Natural killer cell (primary cell): ENCODE results near the gene CFAP61. TPM values are rescaled to one million over a fixed set of nuclear protein-coding genes. Genes with fewer than 3 reads are reported as not detected.
A peak's percentile ranks its signal among the peaks of the same experiment; 100 is the strongest.

Source experiments
- ATAC-seq, 3 donors: fragments of 150-1000 bp in 2 of 3; fragments of 200-7000 bp in 1 of 3; cut with Tn5 transposase; 1 replicate in 1 of 3; 2 replicates in 2 of 3; pipeline ENCODE4 v1.10.0; 2021; ENCODE audit warnings: mild to moderate bottlenecking in 2 of 3, moderate library complexity in 2 of 3
- DNase-seq, 2 donors: peaks; one replicate each; pipeline versions ENCODE4 v3.0.0 to v3.0.0-alpha.2; 2013 to 2021; ENCODE audit warnings: mixed read lengths in 1 of 2
- H3K27ac ChIP-seq: one replicate; pipeline ENCODE4 v1.5.1; 2013; ENCODE audit warnings: mild to moderate bottlenecking, low read length
- H3K27me3 ChIP-seq: one replicate; pipeline ENCODE4 v1.6.1; 2013; ENCODE audit warnings: low read length; ENCODE audit not compliant: control insufficient read depth, insufficient read depth
- H3K36me3 ChIP-seq: one replicate; pipeline ENCODE4 v1.6.1; 2013; ENCODE audit warnings: low read length; ENCODE audit not compliant: control insufficient read depth, insufficient read depth
- H3K4me1 ChIP-seq: one replicate; pipeline ENCODE4 v1.6.1; 2013; ENCODE audit warnings: low read length; ENCODE audit not compliant: control insufficient read depth, insufficient read depth
- H3K4me3 ChIP-seq: one replicate; pipeline ENCODE4 v1.5.1; 2013; ENCODE audit warnings: low read length
- H3K9me3 ChIP-seq: one replicate; pipeline ENCODE4 v1.6.1; 2013; ENCODE audit warnings: low read length; ENCODE audit not compliant: control insufficient read depth, insufficient read depth
- H3K27ac Mint-ChIP-seq, 2 donors: one replicate each; pipeline ENCODE4 v1.8.0; 2022; ENCODE audit warnings: mild to moderate bottlenecking in 2 of 2, mixed read lengths in 2 of 2, moderate library complexity in 1 of 2
- H3K27me3 Mint-ChIP-seq, 2 donors: one replicate each; pipeline ENCODE4 v1.8.0; 2022; ENCODE audit warnings: low read depth in 2 of 2, mixed read lengths in 2 of 2
- H3K36me3 Mint-ChIP-seq: one replicate; pipeline ENCODE4 v1.8.0; 2022; ENCODE audit warnings: mixed read lengths
- H3K4me1 Mint-ChIP-seq, 2 donors: one replicate each; pipeline ENCODE4 v1.8.0; 2022; ENCODE audit warnings: mixed read lengths in 2 of 2
- H3K4me3 Mint-ChIP-seq: one replicate; pipeline ENCODE4 v1.8.0; 2022; ENCODE audit warnings: mild to moderate bottlenecking, moderate library complexity, mixed read lengths
- H3K9me3 Mint-ChIP-seq, 2 donors: one replicate each; pipeline ENCODE4 v1.8.0; 2022; ENCODE audit warnings: mixed read lengths in 2 of 2
- WGBS: methylation state at CpG from one replicate; pipeline ENCODE4 v1.1.7; 2013; ENCODE audit warnings: missing lambda C conversion rate; ENCODE audit not compliant: insufficient coverage; 5-methylcytosine and 5-hydroxymethylcytosine counted together
- intact Hi-C: fragments of 100-400 bp; cut with micrococcal nuclease; formaldehyde crosslinking; loops from one replicate; pipeline ENCODE4 v1.14.2; 2022
- total RNA-seq, 4 donors: library from RNA; stranded (reverse); fragments of 120-200 nt in 1 of 4; gene quantifications; one replicate each; pipeline versions ENCODE4 v1.2.3 to v1.2.4, GENCODE V29; 2013 to 2022
- TF ChIP-seq, protein P1 (sequence below): fragments of 200-600 bp; IDR thresholded peaks from one replicate; pipeline ENCODE4 v1.8.0; 2022; ENCODE audit warnings: antibody characterized with exemption

CFAP61 gene
- total RNA-seq, 3 donors from 2014 or later (not counting 1 experiment from before 2014, with no cell fraction given), result 1.0 to 2.1 (median 1.3) TPM

GRCh38 chr20:20333866-20334265 is 281.5 kb downstream of the CFAP61 start:
- Histone ChIP-seq H3K27me3 (no peaks in the 10 kb centered on the region), H3K4me1 (no peaks in the 10 kb centered on the region), H3K9me3 (no peaks in the 10 kb centered on the region), H3K27ac (no peak overlapping the region), H3K4me3 (no peak overlapping the region), H3K36me3 (no peaks in the 10 kb centered on the region)
- H3K4me1 Mint-ChIP-seq, result peaks cover 0 to 9% of the 10 kb centered on the region in 2 donors
- H3K36me3 Mint-ChIP-seq, result no peaks in the 10 kb centered on the region
- ATAC-seq (no peak), DNase-seq (no peak)
- H3K27ac Mint-ChIP-seq, result no peak overlapping the region
- WGBS, result 57% methylated on average over 6 of the region's 6 CpGs
- intact Hi-C loops, result no loop called here
- TF ChIP-seq, protein P1, sequence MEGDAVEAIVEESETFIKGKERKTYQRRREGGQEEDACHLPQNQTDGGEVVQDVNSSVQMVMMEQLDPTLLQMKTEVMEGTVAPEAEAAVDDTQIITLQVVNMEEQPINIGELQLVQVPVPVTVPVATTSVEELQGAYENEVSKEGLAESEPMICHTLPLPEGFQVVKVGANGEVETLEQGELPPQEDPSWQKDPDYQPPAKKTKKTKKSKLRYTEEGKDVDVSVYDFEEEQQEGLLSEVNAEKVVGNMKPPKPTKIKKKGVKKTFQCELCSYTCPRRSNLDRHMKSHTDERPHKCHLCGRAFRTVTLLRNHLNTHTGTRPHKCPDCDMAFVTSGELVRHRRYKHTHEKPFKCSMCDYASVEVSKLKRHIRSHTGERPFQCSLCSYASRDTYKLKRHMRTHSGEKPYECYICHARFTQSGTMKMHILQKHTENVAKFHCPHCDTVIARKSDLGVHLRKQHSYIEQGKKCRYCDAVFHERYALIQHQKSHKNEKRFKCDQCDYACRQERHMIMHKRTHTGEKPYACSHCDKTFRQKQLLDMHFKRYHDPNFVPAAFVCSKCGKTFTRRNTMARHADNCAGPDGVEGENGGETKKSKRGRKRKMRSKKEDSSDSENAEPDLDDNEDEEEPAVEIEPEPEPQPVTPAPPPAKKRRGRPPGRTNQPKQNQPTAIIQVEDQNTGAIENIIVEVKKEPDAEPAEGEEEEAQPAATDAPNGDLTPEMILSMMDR, result no peak
- peaks cover 0 to 3% of the 10 kb centered on the region in 2 donors for H3K9me3 Mint-ChIP-seq
- H3K4me3 Mint-ChIP-seq, result no peak overlapping the region
- no peaks in the 10 kb centered on the region for H3K27me3 Mint-ChIP-seq

GRCh38 chr20:20334489-20334888 is 282.2 kb downstream of the CFAP61 start:
- 19% methylated on average over 5 of the region's 5 CpGs for WGBS
- H3K27ac Mint-ChIP-seq, result no peak overlapping the region
- H3K9me3 ChIP-seq, result no peaks in the 10 kb centered on the region
- no peaks in the 10 kb centered on the region for H3K4me1 ChIP-seq
- TF ChIP-seq, protein P1, result no peak
- H3K36me3 Mint-ChIP-seq, result no peaks in the 10 kb centered on the region
- peaks cover 0 to 9% of the 10 kb centered on the region in 2 donors for H3K4me1 Mint-ChIP-seq
- DNase-seq, result no peak
- no peak overlapping the region for H3K4me3 Mint-ChIP-seq
- ATAC-seq, result peak in 2 of 3 donors; percentile 26 to 60
- no peaks in the 10 kb centered on the region for H3K27me3 Mint-ChIP-seq
- H3K9me3 Mint-ChIP-seq, result peaks cover 0 to 3% of the 10 kb centered on the region in 2 donors
- no peaks in the 10 kb centered on the region for H3K36me3 ChIP-seq
- no peak overlapping the region for H3K4me3 ChIP-seq
- intact Hi-C loops, result no loop called here
- no peaks in the 10 kb centered on the region for H3K27me3 ChIP-seq
- H3K27ac ChIP-seq, result no peak overlapping the region

DNA sequence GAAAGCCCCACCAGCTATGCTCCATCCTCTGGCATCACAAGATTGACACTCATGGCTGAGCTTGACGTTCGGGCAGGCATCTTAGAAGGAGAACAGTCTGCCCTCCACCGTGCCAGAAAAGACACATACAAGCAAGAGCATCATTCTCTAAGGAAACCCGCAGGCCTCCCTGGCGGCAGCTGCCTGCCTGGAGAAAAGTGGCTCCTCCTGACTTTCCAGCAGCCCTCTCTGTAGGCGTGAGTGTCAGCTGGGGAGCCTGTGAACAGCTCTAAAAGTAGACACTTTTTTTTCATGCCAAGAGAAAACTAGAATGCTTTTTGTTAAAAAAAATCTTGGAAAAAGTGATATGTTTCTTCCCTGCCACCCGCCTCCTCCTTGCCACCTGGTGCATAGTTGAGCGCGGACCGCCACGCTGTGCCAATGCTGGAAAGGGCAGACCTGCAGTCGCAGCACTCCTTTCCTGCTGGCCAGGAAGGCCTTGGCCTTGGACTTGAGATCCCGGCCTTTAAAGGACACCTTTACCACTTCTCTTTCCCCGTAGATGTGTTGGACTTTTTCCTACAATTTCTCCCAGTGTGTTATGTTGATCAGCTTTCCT is 285.9 kb downstream of the CFAP61 start:
- TF ChIP-seq, protein P1, result no peak
- Mint-ChIP-seq H3K36me3 (no peaks in the 10 kb centered on the region), H3K4me1 (peaks cover 0 to 9% of the 10 kb centered on the region in 2 donors), H3K4me3 (no peak overlapping the region), H3K27ac (no peak overlapping the region), H3K9me3 (peaks cover 0 to 3% of the 10 kb centered on the region in 2 donors), H3K27me3 (peaks cover 8 to 10% of the 10 kb centered on the region in 2 donors)
- Histone ChIP-seq H3K27me3 (no peaks in the 10 kb centered on the region), H3K36me3 (no peaks in the 10 kb centered on the region), H3K4me3 (no peak overlapping the region), H3K27ac (no peak overlapping the region), H3K9me3 (no peaks in the 10 kb centered on the region), H3K4me1 (no peaks in the 10 kb centered on the region)
- DNase-seq (no peak), ATAC-seq (no peak)
- intact Hi-C loops, result no loop called here
- 96% methylated on average over 14 of the region's 14 CpGs for WGBS

GRCh38 chr20:20340443-20340842 is 288.1 kb downstream of the CFAP61 start:
- Mint-ChIP-seq H3K27ac (no peak overlapping the region), H3K9me3 (peaks cover 0 to 3% of the 10 kb centered on the region in 2 donors), H3K36me3 (no peaks in the 10 kb centered on the region), H3K4me1 (no peaks in the 10 kb centered on the region), H3K4me3 (no peak overlapping the region), H3K27me3 (peaks cover 8 to 15% of the 10 kb centered on the region in 2 donors)
- TF ChIP-seq, protein P1, result no peak
- DNase-seq, result no peak
- H3K9me3 ChIP-seq, result no peaks in the 10 kb centered on the region
- no peaks in the 10 kb centered on the region for H3K36me3 ChIP-seq
- 95% methylated on average over 16 of the region's 16 CpGs for WGBS
- H3K4me1 ChIP-seq, result no peaks in the 10 kb centered on the region
- ATAC-seq, result no peak
- H3K4me3 ChIP-seq, result no peak overlapping the region
- H3K27me3 ChIP-seq, result no peaks in the 10 kb centered on the region
- no peak overlapping the region for H3K27ac ChIP-seq
- intact Hi-C loops, result no loop called here
